MM.1S (cell line): Measurements from ENCODE around the gene VNN1.

Experiments used
- DNase-seq: peaks from one replicate; pipeline ENCODE4 v3.0.0-alpha.2; 2015
- H2AFZ ChIP-seq: fragments of 300-600 bp; sonication (generic); 2 replicates; pipeline ENCODE4 v1.6.0; 2016; ENCODE audit warnings: antibody characterized with exemption, low read length
- H3F3A ChIP-seq: fragments of 300-600 bp; sonication (generic); 2 replicates; pipeline ENCODE4 v1.6.1; 2016; ENCODE audit warnings: mild to moderate bottlenecking, antibody characterized with exemption, low read length, moderate library complexity, mixed read lengths; ENCODE audit not compliant: insufficient read depth
- H3K27ac ChIP-seq: fragments of 300-600 bp; sonication (generic); 2 replicates; pipeline ENCODE4 v1.5.1; 2016; ENCODE audit warnings: mild to moderate bottlenecking, low read length
- H3K27me3 ChIP-seq: fragments of 300-600 bp; sonication (generic); replicated peaks from 2 replicates; pipeline ENCODE4 v1.6.0; 2016; ENCODE audit warnings: low read length; ENCODE audit not compliant: insufficient read depth
- H3K36me3 ChIP-seq: fragments of 300-600 bp; sonication (generic); replicated peaks from 2 replicates; pipeline ENCODE4 v1.6.1; 2016; ENCODE audit warnings: mild to moderate bottlenecking, low read length, mixed read lengths; ENCODE audit not compliant: insufficient read depth
- H3K4me1 ChIP-seq: fragments of 300-600 bp; sonication (generic); 2 replicates; pipeline ENCODE4 v1.6.1; 2016; ENCODE audit warnings: low read length, mixed read lengths
- H3K4me2 ChIP-seq: fragments of 300-600 bp; sonication (generic); 2 replicates; pipeline ENCODE4 v1.6.0; 2016; ENCODE audit warnings: low read depth, low read length
- H3K4me3 ChIP-seq: fragments of 300-600 bp; sonication (generic); 2 replicates; pipeline ENCODE4 v1.5.1; 2016; ENCODE audit warnings: low read length, mixed read lengths
- H3K79me2 ChIP-seq: fragments of 300-600 bp; sonication (generic); 2 replicates; pipeline ENCODE4 v1.6.1; 2016; ENCODE audit warnings: mixed run types, low read length, mixed read lengths
- H3K9ac ChIP-seq: fragments of 300-600 bp; sonication (generic); 2 replicates; pipeline ENCODE4 v1.6.1; 2016; ENCODE audit warnings: low read length, mixed read lengths
- H3K9me2 ChIP-seq: fragments of 300-600 bp; sonication (generic); replicated peaks from 2 replicates; pipeline ENCODE4 v1.6.1; 2016; ENCODE audit warnings: mild to moderate bottlenecking, low read length, mixed read lengths; ENCODE audit not compliant: insufficient read depth
- H3K9me3 ChIP-seq: fragments of 300-600 bp; sonication (generic); replicated peaks from 2 replicates; pipeline ENCODE4 v1.6.1; 2016; ENCODE audit warnings: mild to moderate bottlenecking, low read length, mixed read lengths; ENCODE audit not compliant: insufficient read depth
- H4K20me1 ChIP-seq: fragments of 300-600 bp; sonication (generic); 2 replicates; pipeline ENCODE4 v1.6.1; 2016; ENCODE audit warnings: mild to moderate bottlenecking, low read length, moderate library complexity, mixed read lengths; ENCODE audit not compliant: insufficient read depth
- EZH2 ChIP-seq: fragments of 300-600 bp; sonication (generic); optimal IDR thresholded peaks from 2 replicates; pipeline ENCODE3; 2017; ENCODE audit warnings: low read depth, mild to moderate bottlenecking, antibody characterized with exemption, low read length, mixed read lengths
- EZH2phosphoT487 ChIP-seq: fragments of 300-600 bp; sonication (generic); IDR thresholded peaks from 2 replicates; pipeline ENCODE4 v1.6.1; 2018; ENCODE audit warnings: antibody characterized with exemption, low read length
- TF ChIP-seq, protein P1 (sequence below): fragments of 300-600 bp; sonication (generic); IDR thresholded peaks from 2 replicates; pipeline ENCODE4 v1.5.1; 2016; ENCODE audit warnings: antibody characterized with exemption, low read length, mixed read lengths

The VNN1 gene

DNA sequence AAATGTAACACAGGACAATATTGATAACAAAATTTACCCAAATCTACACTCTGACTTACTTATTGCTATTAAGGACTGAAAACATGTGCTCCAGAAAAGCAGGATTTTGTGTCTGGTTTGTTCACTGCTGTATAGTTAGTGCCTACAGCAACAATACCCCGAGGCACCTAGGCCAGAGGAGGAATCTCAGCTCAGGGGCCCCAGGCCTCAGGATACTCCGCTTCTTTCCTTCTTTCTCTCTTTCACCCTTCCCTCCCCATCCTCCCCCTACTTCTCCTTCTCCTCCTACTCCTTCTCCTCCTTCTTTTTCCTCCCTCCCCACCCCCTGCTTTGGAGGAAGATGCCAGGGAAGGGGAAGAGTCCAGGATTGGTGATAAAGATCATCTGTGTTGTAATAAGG is 44.8 kb upstream of the VNN1 start:
- Histone ChIP-seq H4K20me1 (no peaks in the 10 kb centered on the region), H3K27me3 (no peaks in the 10 kb centered on the region), H3K36me3 (no peaks in the 10 kb centered on the region), H3K9me2 (no peaks in the 10 kb centered on the region), H3K79me2 (no peaks in the 10 kb centered on the region), H3K4me1 (no peaks in the 10 kb centered on the region), H3F3A (no peaks in the 10 kb centered on the region), H2AFZ (no peak overlapping the region), H3K4me2 (no peak overlapping the region), H3K9ac (no peak overlapping the region), H3K9me3 (no peaks in the 10 kb centered on the region), H3K27ac (no peak overlapping the region), H3K4me3 (no peak overlapping the region)
- no peak for TF ChIP-seq EZH2
- TF ChIP-seq, protein P1, sequence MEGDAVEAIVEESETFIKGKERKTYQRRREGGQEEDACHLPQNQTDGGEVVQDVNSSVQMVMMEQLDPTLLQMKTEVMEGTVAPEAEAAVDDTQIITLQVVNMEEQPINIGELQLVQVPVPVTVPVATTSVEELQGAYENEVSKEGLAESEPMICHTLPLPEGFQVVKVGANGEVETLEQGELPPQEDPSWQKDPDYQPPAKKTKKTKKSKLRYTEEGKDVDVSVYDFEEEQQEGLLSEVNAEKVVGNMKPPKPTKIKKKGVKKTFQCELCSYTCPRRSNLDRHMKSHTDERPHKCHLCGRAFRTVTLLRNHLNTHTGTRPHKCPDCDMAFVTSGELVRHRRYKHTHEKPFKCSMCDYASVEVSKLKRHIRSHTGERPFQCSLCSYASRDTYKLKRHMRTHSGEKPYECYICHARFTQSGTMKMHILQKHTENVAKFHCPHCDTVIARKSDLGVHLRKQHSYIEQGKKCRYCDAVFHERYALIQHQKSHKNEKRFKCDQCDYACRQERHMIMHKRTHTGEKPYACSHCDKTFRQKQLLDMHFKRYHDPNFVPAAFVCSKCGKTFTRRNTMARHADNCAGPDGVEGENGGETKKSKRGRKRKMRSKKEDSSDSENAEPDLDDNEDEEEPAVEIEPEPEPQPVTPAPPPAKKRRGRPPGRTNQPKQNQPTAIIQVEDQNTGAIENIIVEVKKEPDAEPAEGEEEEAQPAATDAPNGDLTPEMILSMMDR = no peak
- no peak for TF ChIP-seq EZH2phosphoT487
- no peak for DNase-seq

DNA sequence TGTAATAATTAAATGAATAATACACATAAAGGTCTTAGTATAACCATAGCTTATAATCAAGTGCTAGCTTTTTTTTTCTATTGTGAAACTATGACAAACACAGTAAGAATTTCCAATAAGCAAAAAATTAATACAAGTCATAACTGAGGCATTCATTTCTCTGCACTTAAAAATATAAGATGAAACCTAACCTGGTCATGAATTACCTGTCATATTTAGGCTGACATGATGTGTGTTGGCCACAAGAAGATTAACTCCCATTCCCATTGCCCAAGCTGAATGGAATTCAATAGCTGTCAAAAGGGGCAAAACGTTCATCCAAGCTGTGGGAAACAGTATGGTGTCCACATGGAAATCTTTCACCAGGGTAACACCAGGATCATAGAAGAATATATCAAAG is 38.4 kb upstream of the VNN1 start:
- no peaks in the 10 kb centered on the region for H4K20me1 ChIP-seq
- H3K9ac ChIP-seq = no peak overlapping the region
- TF ChIP-seq, protein P1 = no peak
- TF ChIP-seq EZH2phosphoT487 = no peak
- TF ChIP-seq EZH2 = no peak
- no peak overlapping the region for H2AFZ ChIP-seq
- H3K27me3 ChIP-seq = no peaks in the 10 kb centered on the region
- H3K4me2 ChIP-seq = no peak overlapping the region
- no peaks in the 10 kb centered on the region for H3K36me3 ChIP-seq
- no peaks in the 10 kb centered on the region for H3F3A ChIP-seq
- DNase-seq = no peak
- no peak overlapping the region for H3K4me3 ChIP-seq
- H3K4me1 ChIP-seq = no peaks in the 10 kb centered on the region
- H3K9me2 ChIP-seq = no peaks in the 10 kb centered on the region
- no peak overlapping the region for H3K27ac ChIP-seq
- H3K79me2 ChIP-seq = no peaks in the 10 kb centered on the region
- H3K9me3 ChIP-seq = no peaks in the 10 kb centered on the region

DNA sequence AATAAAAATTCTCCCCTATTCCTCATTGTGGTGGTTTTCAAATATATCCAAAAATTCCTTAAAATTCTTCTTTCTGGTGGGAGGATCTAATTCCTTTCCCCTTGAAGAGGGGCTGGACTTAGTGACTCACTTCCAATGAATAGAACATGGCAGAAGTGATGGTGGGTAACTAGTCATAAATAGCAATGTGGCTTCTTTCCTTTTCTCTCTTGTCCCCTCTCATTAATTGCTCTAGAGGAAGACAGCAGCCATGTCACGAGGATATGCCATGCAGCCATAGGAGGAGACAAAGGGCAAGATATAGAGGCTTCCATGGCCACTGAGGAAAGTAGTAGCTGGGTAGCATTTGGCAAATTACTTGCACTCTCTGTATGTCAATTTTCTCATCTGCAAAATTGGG is 38.0 kb upstream of the VNN1 start:
- Histone ChIP-seq H3K79me2 (no peaks in the 10 kb centered on the region), H3K36me3 (no peaks in the 10 kb centered on the region), H4K20me1 (no peaks in the 10 kb centered on the region), H3K4me1 (no peaks in the 10 kb centered on the region), H2AFZ (no peak overlapping the region), H3K4me3 (no peak overlapping the region), H3K9me2 (no peaks in the 10 kb centered on the region), H3K27ac (no peak overlapping the region), H3K9ac (no peak overlapping the region), H3F3A (no peaks in the 10 kb centered on the region), H3K9me3 (no peaks in the 10 kb centered on the region), H3K27me3 (no peaks in the 10 kb centered on the region), H3K4me2 (no peak overlapping the region)
- no peak for DNase-seq
- TF ChIP-seq, protein P1 = no peak
- TF ChIP-seq EZH2phosphoT487 = no peak
- no peak for TF ChIP-seq EZH2
